ENCODE measurements around the gene ZNF407. TPM values are rescaled to one million over a fixed set of nuclear protein-coding genes. Genes with fewer than 3 reads are reported as not detected.

ZNF407 gene
- total and polyA plus RNA-seq, 11 donors: 3.8 to 14.7 (median 11.5) TPM

- H3K4me1 ChIP-seq: peaks cover 0 to 18% (median 0%) of the 10 kb centered on the region in 12 donors
- H3K27me3 ChIP-seq: no peaks in the 10 kb centered on the region
- H3K27ac ChIP-seq: no peak overlapping the region
- H3K4me3 ChIP-seq: no peak overlapping the region
- ATAC-seq (no peak), DNase-seq (no peak)
- H3K36me3 ChIP-seq: no peaks in the 10 kb centered on the region
- H3K9me3 ChIP-seq: no peaks in the 10 kb centered on the region
- WGBS, 4 donors: 82 to 95% (median 90%) methylated on average over 5 of the region's 5 CpGs
- intact Hi-C loops (cut with DNase I): no loop called here
- TF ChIP-seq CTCF (IDR thresholded peaks at IDR 0.05) (no peak), POLR2A (IDR thresholded peaks at IDR 0.05) (no peak)
Observed at GRCh38 chr18:74870950-74871349, 273.3 kb downstream of the ZNF407 start.

- Histone ChIP-seq H3K36me3 (peaks cover 0 to 5% (median 0%) of the 10 kb centered on the region in 9 donors), H3K4me1 (peaks cover 0 to 12% (median 0%) of the 10 kb centered on the region in 12 donors), H3K4me3 (no peak overlapping the region), H3K27me3 (no peaks in the 10 kb centered on the region), H3K27ac (no peak overlapping the region), H3K9me3 (no peaks in the 10 kb centered on the region)
- DNase-seq (no peak), ATAC-seq (peak in 3 of 4 donors; percentile 33 to 47 (median 41))
- WGBS, 4 donors: 54 to 75% (median 67%) methylated on average over 3 of the region's 3 CpGs
- TF ChIP-seq CTCF (IDR thresholded peaks at IDR 0.05) (no peak), POLR2A (IDR thresholded peaks at IDR 0.05) (no peak)
- intact Hi-C loops (cut with DNase I): no loop called here
Observed at GRCh38 chr18:74873629-74874028, 276.0 kb downstream of the ZNF407 start.

- no peak overlapping the region for H3K4me3 ChIP-seq
- peaks cover 0 to 5% (median 0%) of the 10 kb centered on the region in 9 donors for H3K36me3 ChIP-seq
- peak in 1 of 4 donors; percentile 45 for ATAC-seq
- no peak overlapping the region for H3K27ac ChIP-seq
- DNase-seq: no peak
- WGBS, 4 donors: 66 to 82% (median 74%) methylated on average over 5 of the region's 5 CpGs
- peaks cover 0 to 6% (median 0%) of the 10 kb centered on the region in 12 donors for H3K4me1 ChIP-seq
- H3K9me3 ChIP-seq: no peaks in the 10 kb centered on the region
- TF ChIP-seq CTCF (IDR thresholded peaks at IDR 0.05): no peak
- no peak for TF ChIP-seq POLR2A (IDR thresholded peaks at IDR 0.05)
- intact Hi-C loops (cut with DNase I): no loop called here
- no peaks in the 10 kb centered on the region for H3K27me3 ChIP-seq
Observed at GRCh38 chr18:74874351-74874750, 276.7 kb downstream of the ZNF407 start.

GRCh38 chr18:74876630-74877243 lies 279.1 kb downstream of the ZNF407 start:
- no peaks in the 10 kb centered on the region for H3K27me3 ChIP-seq
- WGBS, 4 donors: 90 to 94% (median 91%) methylated on average over 18 of the region's 18 CpGs
- H3K4me1 ChIP-seq: peaks cover 0 to 5% (median 0%) of the 10 kb centered on the region in 12 donors
- H3K4me3 ChIP-seq: no peak overlapping the region
- TF ChIP-seq POLR2A (IDR thresholded peaks at IDR 0.05) (no peak), CTCF (IDR thresholded peaks at IDR 0.05) (no peak)
- H3K27ac ChIP-seq: no peak overlapping the region
- peaks cover 0 to 22% (median 13%) of the 10 kb centered on the region in 9 donors for H3K36me3 ChIP-seq
- no peak for DNase-seq
- ATAC-seq: peak in 1 of 4 donors; percentile 30
- intact Hi-C loops (cut with DNase I): no loop called here
- H3K9me3 ChIP-seq: no peaks in the 10 kb centered on the region

Data from heart left ventricle (tissue), 16 donors.